AG04449 (cell line): ENCODE measurements around the gene TNN.

Experiments used
- CTCF ChIA-PET: fragments of 350-600 bp; formaldehyde crosslinking; extraction: SDS; loops from one replicate; lab custom pipeline; 2021; ENCODE audit warnings: antibody characterized with exemption; lab: Yijun Ruan, JAX
- POLR2A ChIA-PET: fragments of 400-600, 350-600 bp; formaldehyde crosslinking; extraction: SDS; loops from one replicate; lab custom pipeline; 2020; ENCODE audit warnings: antibody characterized with exemption, inconsistent platforms; lab: Yijun Ruan, JAX
- DNase-seq: peaks from one replicate; pipeline ENCODE4 v3.0.0-alpha.2; 2010; ENCODE audit warnings: low read depth, low spot score
- H3K4me3 ChIP-seq: 2 replicates; pipeline ENCODE4 v1.5.1; 2011; ENCODE audit warnings: low read depth, mild to moderate bottlenecking, control low read depth, low read length
- TF ChIP-seq, protein P1 (sequence below): IDR thresholded peaks from one replicate; pipeline ENCODE4 v1.5.1; 2011; ENCODE audit warnings: mild to moderate bottlenecking, moderate library complexity, low read length, control low read depth, inconsistent platforms; ENCODE audit not compliant: insufficient read depth; ENCODE audit errors: missing control alignments

The TNN gene

DNA sequence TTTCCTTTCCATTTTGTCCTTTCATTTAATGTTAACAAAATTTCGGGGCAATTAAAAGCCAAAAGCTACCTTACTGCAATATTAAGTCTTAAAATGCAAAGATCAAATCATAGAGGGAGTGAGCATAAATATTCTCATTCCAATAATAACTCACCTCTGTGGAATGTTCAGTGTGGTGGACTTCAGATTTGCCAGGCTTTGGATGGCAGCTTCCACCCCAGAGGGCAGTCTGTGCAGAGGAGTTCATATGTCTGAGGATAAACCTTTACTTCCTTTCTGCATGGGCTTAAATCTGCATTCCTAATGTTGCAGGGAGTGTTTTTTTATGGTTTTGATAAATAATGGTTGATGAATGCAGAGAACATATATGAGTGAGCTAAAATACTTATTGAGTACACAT lies 108.6 kb downstream of the TNN start:
- no peak overlapping the region for H3K4me3 ChIP-seq
- CTCF ChIA-PET: no interaction called here
- no peak for DNase-seq
- TF ChIP-seq, protein P1, sequence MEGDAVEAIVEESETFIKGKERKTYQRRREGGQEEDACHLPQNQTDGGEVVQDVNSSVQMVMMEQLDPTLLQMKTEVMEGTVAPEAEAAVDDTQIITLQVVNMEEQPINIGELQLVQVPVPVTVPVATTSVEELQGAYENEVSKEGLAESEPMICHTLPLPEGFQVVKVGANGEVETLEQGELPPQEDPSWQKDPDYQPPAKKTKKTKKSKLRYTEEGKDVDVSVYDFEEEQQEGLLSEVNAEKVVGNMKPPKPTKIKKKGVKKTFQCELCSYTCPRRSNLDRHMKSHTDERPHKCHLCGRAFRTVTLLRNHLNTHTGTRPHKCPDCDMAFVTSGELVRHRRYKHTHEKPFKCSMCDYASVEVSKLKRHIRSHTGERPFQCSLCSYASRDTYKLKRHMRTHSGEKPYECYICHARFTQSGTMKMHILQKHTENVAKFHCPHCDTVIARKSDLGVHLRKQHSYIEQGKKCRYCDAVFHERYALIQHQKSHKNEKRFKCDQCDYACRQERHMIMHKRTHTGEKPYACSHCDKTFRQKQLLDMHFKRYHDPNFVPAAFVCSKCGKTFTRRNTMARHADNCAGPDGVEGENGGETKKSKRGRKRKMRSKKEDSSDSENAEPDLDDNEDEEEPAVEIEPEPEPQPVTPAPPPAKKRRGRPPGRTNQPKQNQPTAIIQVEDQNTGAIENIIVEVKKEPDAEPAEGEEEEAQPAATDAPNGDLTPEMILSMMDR: no peak
- POLR2A ChIA-PET: no interaction called here

DNA sequence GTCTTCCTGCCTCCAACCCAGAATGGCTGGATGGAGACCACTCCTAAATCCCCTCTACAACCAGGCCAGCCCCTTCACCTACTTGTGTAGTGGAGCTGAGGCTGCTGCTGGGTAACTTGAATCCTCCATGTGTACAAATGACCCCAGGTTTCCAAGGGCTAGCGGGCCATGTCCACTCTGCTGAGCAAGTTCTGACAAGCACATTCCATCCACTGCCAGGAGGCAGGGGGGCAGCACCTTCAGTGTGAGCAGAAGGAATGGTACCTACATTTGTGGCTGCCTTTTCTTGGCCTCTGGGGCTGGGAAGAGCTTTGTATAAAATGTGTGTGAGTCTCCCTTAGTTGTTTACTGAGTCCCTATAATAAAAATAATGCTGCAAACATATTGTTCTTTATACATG lies 110.4 kb downstream of the TNN start:
- no peak for DNase-seq
- CTCF ChIA-PET: no interaction called here
- H3K4me3 ChIP-seq: no peak overlapping the region
- POLR2A ChIA-PET: no interaction called here
- TF ChIP-seq, protein P1: no peak

DNA sequence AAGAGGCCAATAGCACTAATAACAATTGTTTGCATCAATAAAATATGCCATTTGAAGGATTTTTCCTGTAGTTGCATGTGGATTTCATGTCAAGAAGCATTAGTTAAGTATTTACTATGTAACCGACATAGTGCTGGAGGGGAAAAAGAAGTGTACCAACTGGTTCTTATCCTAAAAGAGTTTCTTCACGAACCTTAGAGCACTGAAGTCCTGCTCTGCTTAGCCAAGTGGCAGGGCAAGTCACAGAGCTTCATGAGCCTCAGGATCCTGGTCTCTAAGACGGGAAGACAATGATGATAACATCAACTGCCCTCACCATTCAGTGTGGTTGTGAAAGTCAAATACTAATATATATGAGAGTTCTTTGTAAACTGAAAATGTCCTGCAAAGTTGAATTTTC lies 110.8 kb downstream of the TNN start:
- CTCF ChIA-PET: no interaction called here
- POLR2A ChIA-PET: no interaction called here
- TF ChIP-seq, protein P1: no peak
- H3K4me3 ChIP-seq: no peak overlapping the region
- no peak for DNase-seq

DNA sequence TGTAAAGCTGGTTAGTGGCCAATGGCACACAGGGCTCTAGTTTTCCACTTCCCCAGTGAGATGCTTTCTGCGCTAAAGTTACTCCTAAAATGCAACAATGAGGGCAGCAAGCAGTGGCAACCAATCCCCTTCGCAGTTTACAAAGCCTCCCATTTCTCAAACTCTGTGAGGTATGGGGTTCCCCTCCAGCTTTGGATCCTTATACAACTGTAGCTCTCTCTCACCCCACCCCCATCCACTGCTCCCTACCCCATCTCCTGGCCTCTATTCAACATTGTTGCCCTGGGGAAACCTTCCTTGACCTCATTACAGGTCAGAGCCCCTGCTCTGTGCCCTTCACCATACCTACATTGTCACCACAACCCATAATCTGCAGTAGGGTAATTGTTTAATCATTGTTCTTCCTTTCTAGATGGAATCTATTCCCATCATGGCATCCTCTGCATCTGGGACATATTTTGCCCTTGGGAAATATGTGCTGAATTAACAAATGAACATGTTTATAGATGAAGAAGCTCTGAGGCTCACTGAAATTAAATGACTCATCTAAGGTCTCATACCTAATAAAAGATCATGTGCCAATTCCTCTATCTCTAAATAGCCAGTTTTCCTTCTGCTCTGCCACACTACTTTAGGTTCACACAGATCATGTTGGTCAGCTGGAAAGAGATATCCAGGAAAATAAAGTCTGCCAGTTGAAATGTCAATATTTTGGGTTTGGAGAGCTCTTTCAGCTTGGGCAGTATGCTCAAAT lies 112.4 kb downstream of the TNN start:
- POLR2A ChIA-PET: interaction anchor here (0.7 kb wide), 1 partner anchor 47 kb away, joined by 3 read pairs; no protein-coding TSS in a partner anchor
- DNase-seq: no peak
- no peak overlapping the region for H3K4me3 ChIP-seq
- CTCF ChIA-PET: interaction anchor here (1.1 to 1.4 kb wide), 2 partner anchors 25 to 28 kb away, joined by 3 read pairs; no protein-coding TSS in a partner anchor
- TF ChIP-seq, protein P1: no peak

DNA sequence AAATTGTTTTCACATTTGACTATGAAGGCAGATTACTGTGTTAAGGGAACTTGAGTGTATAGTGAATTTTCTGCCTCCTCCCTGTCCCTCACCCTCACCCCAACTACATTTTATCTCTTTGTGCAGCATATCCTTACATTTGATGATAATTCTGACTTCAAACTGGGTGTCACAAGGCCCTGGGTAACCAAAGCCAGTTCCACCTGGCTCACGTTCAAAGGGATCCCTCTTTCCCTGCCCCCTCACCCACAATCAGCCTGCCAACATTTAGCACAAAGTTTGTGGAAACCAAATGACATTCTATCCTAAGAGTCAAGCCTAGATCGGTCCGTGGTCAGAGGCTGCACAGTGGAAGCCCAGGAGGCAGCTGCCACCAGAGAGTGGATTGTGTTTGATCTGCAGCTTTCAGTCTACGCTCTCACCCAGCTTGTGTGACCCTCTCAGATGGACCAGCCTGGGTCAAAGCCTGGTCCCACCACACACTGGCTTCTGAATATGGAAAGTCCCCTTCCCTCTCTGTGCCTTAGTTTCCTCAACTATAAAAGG lies 114.6 kb downstream of the TNN start:
- ChIA-PET POLR2A (no interaction called here), CTCF (interaction anchor here (2.3 kb wide), 1 partner anchor 30 kb away, joined by 6 read pairs; no protein-coding TSS in a partner anchor)
- H3K4me3 ChIP-seq: no peak overlapping the region

DNA sequence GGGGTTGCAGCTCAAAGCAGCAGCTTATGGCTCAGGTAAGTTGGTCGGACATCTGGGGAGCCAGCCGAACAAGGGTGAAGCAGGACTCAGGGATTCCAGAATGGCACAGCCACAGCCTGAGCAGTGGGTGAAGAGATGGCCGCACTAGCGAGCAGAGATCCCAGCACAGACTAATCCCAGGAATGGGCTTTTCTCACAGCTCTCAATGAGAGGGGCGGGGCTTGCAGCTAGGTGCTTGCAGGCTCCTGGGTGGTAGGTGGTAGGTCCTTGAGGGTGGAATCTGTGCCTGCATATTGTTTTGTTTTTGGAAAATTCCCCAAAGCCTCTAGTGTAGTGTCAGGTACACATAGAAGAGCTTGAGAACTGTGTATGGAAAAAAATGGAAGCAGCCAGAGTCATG lies 116.0 kb downstream of the TNN start:
- CTCF ChIA-PET: interaction anchor here (2.3 kb wide), 1 partner anchor 32 kb away, joined by 6 read pairs; no protein-coding TSS in a partner anchor
- TF ChIP-seq, protein P1: no peak

More for the DNA sequence above, 114.6 kb downstream of the TNN start:
- TF ChIP-seq, protein P1: no peak
- DNase-seq: no peak

More for the DNA sequence above, 116.0 kb downstream of the TNN start:
- POLR2A ChIA-PET: no interaction called here
- no peak overlapping the region for H3K4me3 ChIP-seq
- DNase-seq: no peak
